HepG2 (cell line): ENCODE data around the gene DPCD. TPM values are rescaled to one million over a fixed set of nuclear protein-coding genes. Genes with fewer than 3 reads are reported as not detected.

Experiments
- ATAC-seq: fragments of 200-7000 bp; cut with Tn5 transposase; 3 replicates; pipeline ENCODE4 v1.9.1; 2020; ENCODE audit warnings: mild to moderate bottlenecking, moderate library complexity
- BruUV-seq: library from RNA; stranded (reverse); fragments of 400-500 nt; replicated peaks from 2 replicates; lab custom pipeline; 2021; lab: Mats Ljungman, UMichigan
- CTCF ChIA-PET: fragments of 300-600 bp; formaldehyde crosslinking; extraction: SDS; loops from one replicate; lab custom pipeline; 2021; ENCODE audit warnings: low total read pairs, inconsistent platforms, low intra/inter-chr PET ratio; lab: Yijun Ruan, JAX
- POLR2A ChIA-PET: fragments of 350-600 bp; sonication (Branson Sonifier 250); formaldehyde crosslinking; loops from one replicate; lab custom pipeline; 2020; ENCODE audit warnings: antibody characterized with exemption, inconsistent platforms; lab: Yijun Ruan, JAX
- DNase-seq: peaks from one replicate; pipeline ENCODE4 v3.0.0-alpha.2; 2015; ENCODE audit warnings: low spot score
- FAIRE-seq: peaks from 3 replicates; lab custom pipeline; 2011; peaks lifted over from hg19 to GRCh38; lab: Jason Lieb, UNC
- H2AFZ ChIP-seq: one replicate; pipeline ENCODE4 v1.6.1; 2011; ENCODE audit warnings: low read length, inconsistent platforms
- H3K27ac ChIP-seq: fragments of 300-600 bp; 3 replicates; pipeline ENCODE4 v1.8.0; 2011; ENCODE audit warnings: mixed run types, mild to moderate bottlenecking, mixed read lengths, low read length, inconsistent platforms; ENCODE audit not compliant: insufficient read depth; ENCODE audit errors: extremely low read length
- H3K27me3 ChIP-seq, 2 experiments: fragments of 200-600 bp in 1 of 2; 2 replicates in 1 of 2; 3 replicates in 1 of 2; pipeline versions ENCODE4 v1.6.0 to v1.8.0; 2011; ENCODE audit warnings: low read length in 2 of 2, mild to moderate bottlenecking in 2 of 2, moderate library complexity in 2 of 2, inconsistent platforms in 1 of 2; ENCODE audit not compliant: insufficient read depth in 2 of 2, control insufficient read depth in 1 of 2
- H3K36me3 ChIP-seq, 2 experiments: fragments of 200-600 bp in 1 of 2; replicated peaks in 1 of 2; 2 replicates in 1 of 2; 3 replicates in 1 of 2; pipeline versions ENCODE4 v1.5.1 to v1.8.0; 2011; ENCODE audit warnings: low read length in 2 of 2, inconsistent platforms in 1 of 2; ENCODE audit not compliant: insufficient read depth in 2 of 2, control insufficient read depth in 1 of 2
- H3K4me1 ChIP-seq: 2 replicates; pipeline ENCODE4 v1.5.1; 2012; ENCODE audit warnings: low read length, inconsistent platforms; ENCODE audit not compliant: insufficient read depth
- H3K4me2 ChIP-seq: 2 replicates; pipeline ENCODE4 v1.6.0; 2011; ENCODE audit warnings: low read depth, low read length, inconsistent platforms
- H3K4me3 ChIP-seq, 3 experiments: fragments of 200-600 bp in 1 of 3; sonication (generic), shearing (Covaris generic) in 1 of 3; replicated peaks in 1 of 3; 2 replicates each; pipeline ENCODE4 v1.5.1; 2011 to 2016; ENCODE audit warnings: low read length in 3 of 3, inconsistent platforms in 2 of 3, low read depth in 2 of 3, mild to moderate bottlenecking in 2 of 3, control low read depth in 1 of 3, mixed read lengths in 1 of 3; ENCODE audit not compliant: insufficient read depth in 1 of 3
- H3K79me2 ChIP-seq: one replicate; pipeline ENCODE4 v1.6.1; 2011; ENCODE audit warnings: low read length, inconsistent platforms; ENCODE audit not compliant: insufficient read depth
- H3K9ac ChIP-seq: 2 replicates; pipeline ENCODE4 v1.6.0; 2011; ENCODE audit warnings: mild to moderate bottlenecking, low read depth, low read length, inconsistent platforms; ENCODE audit not compliant: insufficient read depth
- H3K9me3 ChIP-seq: 2 replicates; pipeline ENCODE4 v1.5.1; 2012; ENCODE audit warnings: mild to moderate bottlenecking, low read length
- H4K20me1 ChIP-seq: 2 replicates; pipeline ENCODE4 v1.6.0; 2011; ENCODE audit warnings: inconsistent platforms, mild to moderate bottlenecking, low read length, moderate library complexity; ENCODE audit not compliant: insufficient read depth
- GABPB1 ChIP-seq: IDR thresholded peaks from 2 replicates; pipeline ENCODE4 v1.6.1; 2016; ENCODE audit warnings: mild to moderate bottlenecking, missing genetic modification reagents, moderate library complexity, missing compliant biosample characterization
- JARID2 ChIP-seq: sonication (generic); formaldehyde crosslinking; IDR thresholded peaks from 2 replicates; pipeline ENCODE4 v1.8.1; 2023; ENCODE audit warnings: missing genetic modification reagents, inconsistent platforms; ENCODE audit not compliant: insufficient replicate concordance
- JUNB ChIP-seq: sonication (generic); formaldehyde crosslinking; IDR thresholded peaks from 2 replicates; pipeline ENCODE4 v1.8.0; 2022; ENCODE audit warnings: missing genetic modification reagents, mild to moderate bottlenecking, borderline replicate concordance
- MIXL1 ChIP-seq: IDR thresholded peaks from 2 replicates; pipeline ENCODE4 v1.6.1; 2016
- TRIM24 ChIP-seq: sonication (generic); formaldehyde crosslinking; IDR thresholded peaks from 2 replicates; pipeline ENCODE4 v1.8.0; 2022; ENCODE audit warnings: mild to moderate bottlenecking, missing genetic modification reagents
- XRCC5 ChIP-seq: fragments of 200-400 bp; formaldehyde crosslinking; optimal IDR thresholded peaks from 2 replicates; pipeline ENCODE3; 2017; ENCODE audit warnings: mild to moderate bottlenecking, low read length
- ZBTB46 ChIP-seq: sonication (generic); formaldehyde crosslinking; IDR thresholded peaks from 2 replicates; pipeline ENCODE4 v1.4.0; 2020; ENCODE audit warnings: mild to moderate bottlenecking, missing genetic modification reagents, borderline replicate concordance
- ZNF235 ChIP-seq: sonication (generic); formaldehyde crosslinking; IDR thresholded peaks from 2 replicates; pipeline ENCODE4 v1.8.1; 2023; ENCODE audit warnings: mild to moderate bottlenecking, missing genetic modification reagents, borderline replicate concordance
- ZNF30 ChIP-seq: sonication (generic); formaldehyde crosslinking; IDR thresholded peaks from 2 replicates; pipeline ENCODE4 v1.5.0; 2020; ENCODE audit warnings: mild to moderate bottlenecking, missing genetic modification reagents
- ZNF768 ChIP-seq: sonication (generic); formaldehyde crosslinking; IDR thresholded peaks from 2 replicates; pipeline ENCODE4 v1.4.0; 2020; ENCODE audit warnings: missing genetic modification reagents
- ZNF788 ChIP-seq: sonication (generic); formaldehyde crosslinking; IDR thresholded peaks from 2 replicates; pipeline ENCODE4 v1.5.0; 2020; ENCODE audit warnings: mild to moderate bottlenecking, missing genetic modification reagents, borderline replicate concordance
- ZNF792 ChIP-seq: IDR thresholded peaks from 2 replicates; pipeline ENCODE4 v1.6.1; 2016
- WGBS: methylation state at CpG from one replicate; pipeline ENCODE4 v1.1.6; 2017; ENCODE audit warnings: low lambda C conversion rate; 5-methylcytosine and 5-hydroxymethylcytosine counted together
- in situ Hi-C: cut with HindIII; loops from 2 replicates; pipeline ENCODE4 v1.10.0; 2017; ENCODE audit warnings: low pct_unique_long_range_greater_than_20kb; ENCODE audit not compliant: extremely low pct_ligation_motif_present
- intact Hi-C: fragments of 100-400 bp; cut with micrococcal nuclease; formaldehyde crosslinking; loops from one replicate; pipeline ENCODE4 v1.10.0; 2022; ENCODE audit not compliant: unreplicated experiment
- polyA plus RNA-seq, 8 experiments: library from polyadenylated mRNA; depleted of rRNA in 3 of 8; stranded (reverse) in 7 of 8; unstranded in 1 of 8; fragments of >200 nt; fragmentation: Illumina TruSeq in 4 of 8; extraction: Trizol in 4 of 8; gene quantifications; 2 replicates each; pipeline versions ENCODE4 v1.2.1 to v1.2.3, GENCODE V29; 2011 to 2016; ENCODE audit warnings: low read depth in 4 of 8, missing spikeins in 1 of 8, mixed read lengths in 1 of 8; ENCODE audit not compliant: insufficient read depth in 1 of 8
- total RNA-seq, 5 experiments: library from RNA; depleted of rRNA; stranded (reverse); fragments of >200 nt; fragmentation: Illumina TruSeq; extraction: Trizol; gene quantifications; 2 replicates each; pipeline ENCODE4 v1.2.3, GENCODE V29; 2016; ENCODE audit warnings: low read depth in 1 of 5

The DPCD gene
- total and polyA plus RNA-seq, 2 of the 13 experiments (the other 11 are each of a cell fraction or from before 2014, with no cell fraction given), result 25.2 to 27.0 TPM

DNA sequence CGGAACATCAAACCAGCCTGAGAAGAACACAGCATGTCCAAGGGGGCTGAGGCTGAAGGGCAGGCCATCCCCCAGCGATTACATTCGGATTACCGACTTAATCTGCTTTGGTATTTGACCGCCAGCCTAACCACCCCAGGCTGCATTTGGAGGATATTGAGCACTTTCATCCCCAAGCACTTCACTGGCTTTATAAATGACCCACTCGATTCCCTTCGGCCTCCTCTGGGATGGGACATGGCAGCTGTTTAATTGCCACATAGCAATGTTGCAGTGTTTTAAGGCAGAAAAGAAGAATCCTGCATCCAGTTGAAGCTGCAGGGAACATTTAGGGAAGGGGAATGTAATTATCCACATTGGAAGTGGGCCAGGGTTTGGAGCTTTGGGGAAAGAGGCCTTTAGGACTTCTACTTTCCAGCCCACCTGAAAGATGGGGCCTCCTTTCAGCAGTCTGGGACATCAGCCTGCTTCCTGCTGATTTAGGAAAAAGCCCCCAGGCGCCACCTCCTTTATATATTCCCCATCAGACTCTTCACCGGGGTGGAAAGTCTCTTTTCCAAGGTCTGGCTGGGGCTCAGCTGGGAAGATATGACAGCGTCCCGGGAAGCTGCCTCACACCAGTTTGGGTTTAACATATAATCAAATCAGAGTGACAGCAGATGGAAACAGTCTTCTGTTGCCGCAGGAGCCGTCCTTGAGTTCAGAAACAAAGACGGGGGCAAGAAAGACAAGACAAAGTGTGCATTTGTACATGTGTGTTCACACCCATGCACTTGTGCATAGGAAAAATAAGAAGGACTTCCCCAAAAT is 9.2 kb downstream of the DPCD start:
- Histone ChIP-seq H3K4me2 (no peak overlapping the region), H3K9me3 (no peaks in the 10 kb centered on the region)
- BruUV-seq, result no TSS peak
- TF ChIP-seq JARID2 (CRISPR knock-in tag), result no peak
- no peak for TF ChIP-seq JUNB (CRISPR knock-in tag)
- no peak for TF ChIP-seq ZNF235 (CRISPR knock-in tag)
- TF ChIP-seq ZNF788, result no peak
- TF ChIP-seq ZNF768, result no peak
- TF ChIP-seq TRIM24 (CRISPR knock-in tag), result no peak
- TF ChIP-seq MIXL1, result no peak
- no peak for TF ChIP-seq ZNF30 (CRISPR knock-in tag)
- no peak for TF ChIP-seq XRCC5
- no peak for TF ChIP-seq ZBTB46
- no peak for TF ChIP-seq GABPB1 (CRISPR knock-in tag)
- no peak for TF ChIP-seq ZNF792 (CRISPR knock-in tag)
- TF ChIP-seq, all 625 proteins: peak for 0
- Histone ChIP-seq H3K36me3 (peaks cover 0 to 3% of the 10 kb centered on the region in 2 experiments; a peak in 1 of 5 replicates), H2AFZ (no peak overlapping the region), H3K79me2 (no peaks in the 10 kb centered on the region), H3K4me1 (no peaks in the 10 kb centered on the region), H3K27me3 (no peaks in the 10 kb centered on the region), H4K20me1 (no peaks in the 10 kb centered on the region), H3K9ac (no peak overlapping the region), H3K27ac (no peak overlapping the region), H3K4me3 (no peak overlapping the region)
- in situ Hi-C loops, result no loop called here
- 93% methylated on average over 14 of the region's 14 CpGs for WGBS
- intact Hi-C loops, result no loop called here
- POLR2A ChIA-PET, result no interaction called here
- ATAC-seq (no peak), DNase-seq (no peak), FAIRE-seq (no peak)
- CTCF ChIA-PET, result no interaction called here
